ENCODE results near the gene ARPP21. TPM values are rescaled to one million over a fixed set of nuclear protein-coding genes. Genes with fewer than 3 reads are reported as not detected.

Gene ARPP21
- total and polyA plus RNA-seq, 2 donors (not counting 3 experiments of a cell fraction or from before 2014, with no cell fraction given): not detected

- no TSS peak for BruUV-seq (replicated peaks)
- ChIA-PET CTCF (no interaction called here), POLR2A (no interaction called here)
- H3K9me3 ChIP-seq (replicated peaks; ENCODE audit: control insufficient read depth, insufficient read depth, low read length): no peaks in the 10 kb centered on the region
- H3K36me3 ChIP-seq (ENCODE audit: control insufficient read depth in 2 of 2, extremely low read depth in 1 of 2, insufficient read depth in 2 of 2, low read length in 2 of 2): no peaks in the 10 kb centered on the region
- H2AFZ ChIP-seq (ENCODE audit: low read depth, low read length): no peak overlapping the region
- H3K4me1 ChIP-seq (ENCODE audit: control insufficient read depth, extremely low read depth, insufficient read depth, low read length): no peaks in the 10 kb centered on the region
- H3K79me2 ChIP-seq (ENCODE audit: control insufficient read depth, insufficient read depth, low read length): no peaks in the 10 kb centered on the region
- no peaks in the 10 kb centered on the region for H4K20me1 ChIP-seq (replicated peaks; ENCODE audit: control insufficient read depth, extremely low read depth, insufficient read depth, low read length)
- H3K4me2 ChIP-seq (ENCODE audit: insufficient read depth, low read length): no peak overlapping the region
- H3K4me3 ChIP-seq (replicated peaks in 1 of 3; ENCODE audit: insufficient read depth in 1 of 3, low read depth in 1 of 3, low read length in 3 of 3): no peak overlapping the region
- intact Hi-C loops (cut with micrococcal nuclease): loop anchor here (2.0 kb wide), 1 partner anchor 73 kb away; no protein-coding TSS in a partner anchor
- dilution Hi-C loops (cut with MboI; ENCODE audit: extremely low pct_ligation_motif_present, low sequenced_read_pairs): no loop called here
- FAIRE-seq: no peak
- no peak overlapping the region for H3K27ac ChIP-seq (ENCODE audit: insufficient read depth, low read depth, low read length)
- H3K9me1 ChIP-seq (replicated peaks; ENCODE audit: control insufficient read depth, extremely low read depth, insufficient read depth, low read length): no peaks in the 10 kb centered on the region
- H3K9ac ChIP-seq (replicated peaks; ENCODE audit: extremely low read depth, insufficient read depth, low read length): no peak overlapping the region
- no peaks in the 10 kb centered on the region for H3K27me3 ChIP-seq (ENCODE audit: control insufficient read depth in 2 of 2, insufficient read depth in 2 of 2, low read length in 2 of 2)
- DNase-seq (ENCODE audit: low read depth, low spot score): no peak
- TF ChIP-seq POLR2AphosphoS5 (IDR thresholded peaks at IDR 0.05; ENCODE audit: insufficient read depth, low read depth, low read length) (no peak), MAX (IDR thresholded peaks at IDR 0.05; ENCODE audit: insufficient read depth, insufficient read length) (no peak), FOS (IDR thresholded peaks at IDR 0.05; ENCODE audit: borderline replicate concordance, insufficient read depth, low read length) (no peak), CTCF (IDR thresholded peaks at IDR 0.05; ENCODE audit: extremely low read depth in 1 of 2, insufficient read depth in 1 of 2, low read depth in 1 of 2, low read length in 2 of 2) (no peak), MYC (IDR thresholded peaks at IDR 0.05; ENCODE audit: low read depth, low read length) (no peak), JUN (IDR thresholded peaks at IDR 0.05; ENCODE audit: borderline replicate concordance, insufficient read depth, insufficient read length, low read depth) (no peak)
Measured at GRCh38 chr3:35651426-35651825, 12.1 kb downstream of the ARPP21 start.

Measured in endothelial cell of umbilical vein (primary cell).